ENCODE data around the gene GP1BA.
"Not testable (repeated sequence)": the region's sequence is repeated elsewhere in the genome, so short reads cannot be mapped to it uniquely, and the experiment has no call there.

GP1BA gene

GRCh38 chr17:4902540-4902939 lies 29.5 kb upstream of the GP1BA start:
- Histone ChIP-seq H2AFZ (ENCODE audit: low read length, unreplicated experiment) (no peak overlapping the region), H3K36me3 (ENCODE audit: insufficient read depth, low read length) (peaks cover 5% of the 10 kb centered on the region; the same call in 1 of the 2 replicates), H3K79me2 (ENCODE audit: control insufficient read depth, insufficient read depth, low read length, unreplicated experiment) (no peaks in the 10 kb centered on the region), H3K27me3 (ENCODE audit: insufficient read depth, low read length) (no peaks in the 10 kb centered on the region), H3K27ac (ENCODE audit: low read depth, low read length) (no peak overlapping the region), H3K4me3 (ENCODE audit: low read depth, low read length) (no peak overlapping the region), H3K4me1 (ENCODE audit: control insufficient read depth, insufficient read depth, low read length, unreplicated experiment) (no peaks in the 10 kb centered on the region)

DNA sequence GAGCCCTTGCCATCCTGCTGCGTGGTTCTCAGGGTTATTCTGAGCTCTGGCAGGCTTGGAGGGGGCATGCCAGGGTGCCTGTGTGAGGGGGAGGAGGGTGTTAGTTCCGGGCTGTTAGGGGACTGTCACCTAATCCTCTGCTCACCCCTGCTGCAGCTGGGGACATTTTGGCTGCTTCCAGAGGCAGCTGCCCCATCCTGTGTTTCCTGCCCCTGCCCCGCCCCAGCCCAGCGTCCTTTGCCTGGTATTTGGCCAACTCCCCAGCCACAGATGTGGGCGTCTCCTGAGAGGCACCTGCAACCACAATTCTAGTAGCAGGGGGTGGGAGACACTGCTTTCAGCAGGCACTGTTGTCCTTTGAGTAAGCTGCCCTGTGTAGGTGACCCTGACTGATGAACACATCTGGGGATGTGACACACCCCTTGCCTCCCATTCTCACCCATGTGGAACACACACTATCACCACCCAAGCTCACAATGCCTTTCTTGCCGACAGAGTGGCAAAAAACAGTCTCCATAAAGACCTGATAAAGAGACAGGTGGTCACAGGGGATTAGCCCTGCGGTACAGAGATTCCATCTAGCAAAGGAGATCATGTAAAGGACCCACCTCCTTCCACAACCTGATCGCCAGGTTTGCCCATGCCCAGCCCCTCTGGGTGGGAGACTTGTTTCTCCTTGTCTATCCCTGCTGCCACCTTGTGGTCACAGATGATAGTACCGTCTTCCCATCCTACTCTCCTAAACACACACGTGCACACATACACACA lies 28.8 kb upstream of the GP1BA start, which contains the start of gene CHRNE:
TSS of gene CHRNE (minus strand) at position 48 of the 768 bp plus-strand sequence. CDS start at position 13, 35 bp downstream.
- Histone ChIP-seq H3K27me3 (ENCODE audit: insufficient read depth, low read length) (no peaks in the 10 kb centered on the region), H3K36me3 (ENCODE audit: insufficient read depth, low read length) (peaks cover 5% of the 10 kb centered on the region; the same call in 1 of the 2 replicates), H3K4me3 (ENCODE audit: low read depth, low read length) (no peak within 1 kb of the TSS), H3K4me1 (ENCODE audit: control insufficient read depth, insufficient read depth, low read length, unreplicated experiment) (no peaks in the 10 kb centered on the region), H2AFZ (ENCODE audit: low read length, unreplicated experiment) (no peak within 1 kb of the TSS), H3K79me2 (ENCODE audit: control insufficient read depth, insufficient read depth, low read length, unreplicated experiment) (no peaks in the 10 kb centered on the region), H3K27ac (ENCODE audit: low read depth, low read length) (no peak within 1 kb of the TSS)

GRCh38 chr17:4906642-4907041 lies 25.4 kb upstream of the GP1BA start:
- H2AFZ ChIP-seq (ENCODE audit: low read length, unreplicated experiment); H3K36me3 ChIP-seq (ENCODE audit: insufficient read depth, low read length); H3K27me3 ChIP-seq (ENCODE audit: insufficient read depth, low read length); H3K79me2 ChIP-seq (ENCODE audit: control insufficient read depth, insufficient read depth, low read length, unreplicated experiment); H3K27ac ChIP-seq (ENCODE audit: low read depth, low read length); H3K4me3 ChIP-seq (ENCODE audit: low read depth, low read length); H3K4me1 ChIP-seq (ENCODE audit: control insufficient read depth, insufficient read depth, low read length, unreplicated experiment): not testable (repeated sequence)

GRCh38 chr17:4908301-4908700 lies 23.8 kb upstream of the GP1BA start:
- Histone ChIP-seq H3K27me3 (ENCODE audit: insufficient read depth, low read length) (no peaks in the 10 kb centered on the region), H3K27ac (ENCODE audit: low read depth, low read length) (no peak overlapping the region), H3K4me3 (ENCODE audit: low read depth, low read length) (no peak overlapping the region), H3K4me1 (ENCODE audit: control insufficient read depth, insufficient read depth, low read length, unreplicated experiment) (no peaks in the 10 kb centered on the region), H2AFZ (ENCODE audit: low read length, unreplicated experiment) (no peak overlapping the region), H3K79me2 (ENCODE audit: control insufficient read depth, insufficient read depth, low read length, unreplicated experiment) (no peaks in the 10 kb centered on the region), H3K36me3 (ENCODE audit: insufficient read depth, low read length) (no peaks in the 10 kb centered on the region)

GRCh38 chr17:4908711-4909496 lies 23.2 kb upstream of the GP1BA start:
- peak overlapping the region; percentile 9 for H2AFZ ChIP-seq (ENCODE audit: low read length, unreplicated experiment)
- H3K4me3 ChIP-seq (ENCODE audit: low read depth, low read length): no peak overlapping the region
- no peaks in the 10 kb centered on the region for H3K79me2 ChIP-seq (ENCODE audit: control insufficient read depth, insufficient read depth, low read length, unreplicated experiment)
- H3K4me1 ChIP-seq (ENCODE audit: control insufficient read depth, insufficient read depth, low read length, unreplicated experiment): no peaks in the 10 kb centered on the region
- H3K27ac ChIP-seq (ENCODE audit: low read depth, low read length): no peak overlapping the region
- no peaks in the 10 kb centered on the region for H3K36me3 ChIP-seq (ENCODE audit: insufficient read depth, low read length)
- no peaks in the 10 kb centered on the region for H3K27me3 ChIP-seq (ENCODE audit: insufficient read depth, low read length)

DNA sequence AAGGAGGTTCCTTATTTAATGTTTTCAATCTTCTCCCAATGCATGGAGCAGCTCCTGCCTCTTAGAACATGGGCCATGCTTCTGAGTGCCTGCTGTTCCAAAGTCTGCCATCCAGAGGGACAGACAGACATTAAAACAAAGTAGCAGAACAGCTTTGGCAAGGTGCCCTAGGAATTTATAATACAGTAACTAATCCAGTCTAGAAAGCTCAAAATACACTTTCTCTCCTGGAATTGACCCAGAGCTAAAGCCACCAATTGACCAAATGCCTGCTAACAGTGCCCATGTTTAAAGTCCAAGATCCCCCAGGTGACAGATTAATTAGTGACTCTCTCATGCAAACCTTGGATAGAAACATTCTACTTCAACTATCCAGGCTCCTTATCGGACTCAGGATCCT lies 18.1 kb upstream of the GP1BA start:
- Histone ChIP-seq H2AFZ (ENCODE audit: low read length, unreplicated experiment) (no peak overlapping the region), H3K79me2 (ENCODE audit: control insufficient read depth, insufficient read depth, low read length, unreplicated experiment) (no peaks in the 10 kb centered on the region), H3K4me3 (ENCODE audit: low read depth, low read length) (no peak overlapping the region), H3K36me3 (ENCODE audit: insufficient read depth, low read length) (no peaks in the 10 kb centered on the region), H3K27me3 (ENCODE audit: insufficient read depth, low read length) (no peaks in the 10 kb centered on the region), H3K27ac (ENCODE audit: low read depth, low read length) (no peak overlapping the region), H3K4me1 (ENCODE audit: control insufficient read depth, insufficient read depth, low read length, unreplicated experiment) (no peaks in the 10 kb centered on the region)

DNA sequence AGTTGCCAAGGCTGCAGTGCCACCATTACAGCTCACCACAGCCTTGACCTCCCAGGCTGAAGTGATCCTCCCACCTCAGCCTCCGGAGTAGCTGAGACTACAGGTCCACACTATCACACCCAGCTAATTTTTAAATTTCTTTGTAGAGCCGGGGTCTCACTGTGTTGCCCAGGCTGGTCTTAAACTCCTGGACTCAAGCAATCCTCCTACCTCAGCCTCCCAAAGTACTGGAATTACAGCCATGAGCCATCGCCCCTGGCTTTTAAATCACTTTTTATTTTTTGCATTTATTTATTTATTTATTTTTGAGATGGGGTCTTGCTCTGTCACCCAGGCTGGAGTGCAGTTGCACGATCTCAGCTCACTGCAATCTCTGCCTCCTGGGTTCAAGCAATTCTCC lies 17.5 kb upstream of the GP1BA start:
- H3K27ac ChIP-seq (ENCODE audit: low read depth, low read length); H3K4me3 ChIP-seq (ENCODE audit: low read depth, low read length); H3K79me2 ChIP-seq (ENCODE audit: control insufficient read depth, insufficient read depth, low read length, unreplicated experiment); H2AFZ ChIP-seq (ENCODE audit: low read length, unreplicated experiment); H3K36me3 ChIP-seq (ENCODE audit: insufficient read depth, low read length); H3K27me3 ChIP-seq (ENCODE audit: insufficient read depth, low read length); H3K4me1 ChIP-seq (ENCODE audit: control insufficient read depth, insufficient read depth, low read length, unreplicated experiment): not testable (repeated sequence)

DNA sequence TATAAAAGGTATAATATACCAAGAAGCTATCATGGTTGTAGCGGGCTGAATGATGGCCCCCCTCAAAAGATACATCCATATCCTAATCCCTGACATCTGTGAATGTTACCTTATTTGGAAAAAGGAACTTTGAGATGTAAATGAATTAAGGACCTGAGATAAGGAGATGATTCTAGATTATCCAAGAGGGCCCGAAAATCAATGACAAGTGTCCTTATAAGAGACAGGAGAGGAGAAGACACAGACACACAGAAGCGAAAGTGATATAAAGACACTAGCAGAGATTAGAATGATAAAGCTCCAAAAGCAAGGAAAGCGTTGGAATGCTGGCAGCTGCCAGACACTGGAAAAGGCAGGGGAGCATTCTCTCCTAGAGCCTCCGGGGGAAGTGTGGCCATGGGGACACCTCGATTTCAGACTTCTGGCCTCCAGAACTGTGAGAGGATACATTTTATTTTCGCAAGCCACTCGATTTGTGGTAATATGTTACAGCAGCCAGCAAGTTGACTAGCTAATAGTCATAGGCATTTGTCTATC lies 12.5 kb upstream of the GP1BA start:
- no peaks in the 10 kb centered on the region for H3K79me2 ChIP-seq (ENCODE audit: control insufficient read depth, insufficient read depth, low read length, unreplicated experiment)
- H3K4me1 ChIP-seq (ENCODE audit: control insufficient read depth, insufficient read depth, low read length, unreplicated experiment): peaks cover 14% of the 10 kb centered on the region
- H2AFZ ChIP-seq (ENCODE audit: low read length, unreplicated experiment): no peak overlapping the region
- H3K27me3 ChIP-seq (ENCODE audit: insufficient read depth, low read length): no peaks in the 10 kb centered on the region
- H3K4me3 ChIP-seq (ENCODE audit: low read depth, low read length): peak overlapping the region; percentile 22; the same call in 1 of the 2 replicates
- H3K27ac ChIP-seq (ENCODE audit: low read depth, low read length): no peak overlapping the region
- no peaks in the 10 kb centered on the region for H3K36me3 ChIP-seq (ENCODE audit: insufficient read depth, low read length)

DNA sequence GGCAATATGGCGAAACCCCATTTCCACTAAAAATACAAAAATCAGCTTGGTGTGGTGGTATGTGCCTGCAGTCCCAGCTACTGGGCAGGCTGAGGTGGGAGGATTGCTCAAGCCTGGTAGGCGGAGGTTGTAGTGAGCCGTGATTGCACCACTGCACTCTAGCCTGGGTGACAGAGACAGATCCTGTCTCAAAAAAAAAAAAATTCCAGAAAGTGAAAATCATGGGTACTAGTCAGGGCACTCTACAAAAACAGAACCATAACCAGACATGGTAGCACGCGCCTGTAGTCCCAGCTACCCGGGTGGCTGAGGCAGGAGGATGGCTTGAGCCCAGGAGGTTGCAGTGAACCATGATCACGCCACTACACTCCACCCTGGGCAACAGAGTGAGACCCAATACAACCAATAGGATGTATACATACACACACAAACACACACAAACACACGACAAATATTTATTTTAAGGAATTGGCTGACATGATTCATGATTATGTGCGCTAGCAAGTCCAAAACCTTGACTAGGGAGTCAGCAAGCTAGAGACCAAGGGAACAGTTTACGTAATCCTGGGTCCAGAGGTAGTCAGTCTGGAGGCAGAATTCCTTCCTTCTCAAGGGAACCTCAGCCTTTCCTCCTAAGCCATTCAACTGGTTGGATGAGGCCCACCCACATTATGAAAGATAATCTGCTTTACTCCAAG lies 11.6 kb upstream of the GP1BA start:
- Histone ChIP-seq H3K4me1 (ENCODE audit: control insufficient read depth, insufficient read depth, low read length, unreplicated experiment) (peaks cover 14% of the 10 kb centered on the region), H3K4me3 (ENCODE audit: low read depth, low read length) (no peak overlapping the region), H2AFZ (ENCODE audit: low read length, unreplicated experiment) (no peak overlapping the region), H3K36me3 (ENCODE audit: insufficient read depth, low read length) (no peaks in the 10 kb centered on the region), H3K27ac (ENCODE audit: low read depth, low read length) (peak overlapping the region; percentile 48), H3K27me3 (ENCODE audit: insufficient read depth, low read length) (no peaks in the 10 kb centered on the region), H3K79me2 (ENCODE audit: control insufficient read depth, insufficient read depth, low read length, unreplicated experiment) (no peaks in the 10 kb centered on the region)

GRCh38 chr17:4921320-4921719 lies 10.8 kb upstream of the GP1BA start:
- Histone ChIP-seq H3K79me2 (ENCODE audit: control insufficient read depth, insufficient read depth, low read length, unreplicated experiment) (no peaks in the 10 kb centered on the region), H3K36me3 (ENCODE audit: insufficient read depth, low read length) (no peaks in the 10 kb centered on the region), H3K4me3 (ENCODE audit: low read depth, low read length) (no peak overlapping the region), H3K27ac (ENCODE audit: low read depth, low read length) (no peak overlapping the region), H2AFZ (ENCODE audit: low read length, unreplicated experiment) (no peak overlapping the region), H3K27me3 (ENCODE audit: insufficient read depth, low read length) (no peaks in the 10 kb centered on the region), H3K4me1 (ENCODE audit: control insufficient read depth, insufficient read depth, low read length, unreplicated experiment) (peaks cover 14% of the 10 kb centered on the region)

All from ACC112 (cell line).